Endothelial cell (in vitro differentiated cells): Measurements from ENCODE around the gene EFCAB11. TPM values are rescaled to one million over a fixed set of nuclear protein-coding genes. Genes with fewer than 3 reads are reported as not detected.
"Not testable (repeated sequence)": the region's sequence is repeated elsewhere in the genome, so short reads cannot be mapped to it uniquely, and the experiment has no call there.

ENCODE experiments used
- DNase-seq: peaks from one replicate; pipeline ENCODE4 v3.0.0; 2021; ENCODE audit warnings: low spot score
- H3K27ac Mint-ChIP-seq: one replicate; pipeline ENCODE4 v1.8.0; 2021; ENCODE audit warnings: mixed read lengths, inconsistent platforms; ENCODE audit not compliant: unreplicated experiment
- H3K27me3 Mint-ChIP-seq: one replicate; pipeline ENCODE4 v1.8.0; 2021; ENCODE audit warnings: mild to moderate bottlenecking, moderate library complexity, mixed read lengths, inconsistent platforms; ENCODE audit not compliant: unreplicated experiment
- H3K36me3 Mint-ChIP-seq: one replicate; pipeline ENCODE4 v1.8.0; 2021; ENCODE audit warnings: mild to moderate bottlenecking, low read depth, mixed read lengths, inconsistent platforms; ENCODE audit not compliant: unreplicated experiment
- H3K4me1 Mint-ChIP-seq: one replicate; pipeline ENCODE4 v1.8.0; 2021; ENCODE audit warnings: mild to moderate bottlenecking, mixed read lengths, inconsistent platforms; ENCODE audit not compliant: unreplicated experiment
- H3K4me3 Mint-ChIP-seq: one replicate; pipeline ENCODE4 v1.8.0; 2021; ENCODE audit warnings: mild to moderate bottlenecking, mixed read lengths, inconsistent platforms; ENCODE audit not compliant: unreplicated experiment
- H3K9me3 Mint-ChIP-seq: one replicate; pipeline ENCODE4 v1.8.0; 2021; ENCODE audit warnings: mixed read lengths, inconsistent platforms; ENCODE audit not compliant: unreplicated experiment
- total RNA-seq: library from RNA; stranded (reverse); fragmentation: NEBNext Ultra II Directional; extraction: Animal tissue kit (Norgen Biotek cat#: 25700); gene quantifications from one replicate; pipeline ENCODE4 v1.2.1, GENCODE V29; 2021; ENCODE audit not compliant: unreplicated experiment
- TF ChIP-seq, protein P1 (sequence below): fragments of 200-600 bp; sonication (generic); IDR thresholded peaks from one replicate; pipeline ENCODE4 v1.5.0; 2021; ENCODE audit warnings: antibody characterized with exemption; ENCODE audit not compliant: unreplicated experiment

Gene EFCAB11
- total RNA-seq, 1 donor from 2014 or later, result 15.2 TPM

DNA sequence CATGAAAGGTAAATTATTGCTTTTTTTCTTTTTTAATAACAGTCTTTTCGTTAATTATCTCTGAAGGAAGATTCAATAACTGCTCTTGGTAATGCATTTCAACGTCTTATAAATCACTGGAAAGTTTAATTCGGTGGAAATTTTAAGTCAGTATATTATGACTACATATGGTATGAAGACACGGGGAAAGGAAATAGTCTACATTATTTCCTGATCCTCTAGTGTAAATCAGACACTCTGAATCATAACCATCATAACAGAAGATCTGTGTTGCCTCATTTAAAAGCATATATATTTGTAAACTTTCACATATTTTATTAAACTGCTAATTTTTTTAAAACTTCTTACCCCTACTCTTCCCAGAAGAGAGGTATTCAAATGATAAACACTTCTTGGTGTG lies 53.7 kb downstream of the EFCAB11 start:
- Mint-ChIP-seq H3K36me3 (no peaks in the 10 kb centered on the region), H3K9me3 (no peaks in the 10 kb centered on the region), H3K27me3 (no peaks in the 10 kb centered on the region), H3K4me1 (peaks cover 2% of the 10 kb centered on the region), H3K4me3 (no peak overlapping the region), H3K27ac (no peak overlapping the region)
- DNase-seq, result no peak
- TF ChIP-seq, protein P1, sequence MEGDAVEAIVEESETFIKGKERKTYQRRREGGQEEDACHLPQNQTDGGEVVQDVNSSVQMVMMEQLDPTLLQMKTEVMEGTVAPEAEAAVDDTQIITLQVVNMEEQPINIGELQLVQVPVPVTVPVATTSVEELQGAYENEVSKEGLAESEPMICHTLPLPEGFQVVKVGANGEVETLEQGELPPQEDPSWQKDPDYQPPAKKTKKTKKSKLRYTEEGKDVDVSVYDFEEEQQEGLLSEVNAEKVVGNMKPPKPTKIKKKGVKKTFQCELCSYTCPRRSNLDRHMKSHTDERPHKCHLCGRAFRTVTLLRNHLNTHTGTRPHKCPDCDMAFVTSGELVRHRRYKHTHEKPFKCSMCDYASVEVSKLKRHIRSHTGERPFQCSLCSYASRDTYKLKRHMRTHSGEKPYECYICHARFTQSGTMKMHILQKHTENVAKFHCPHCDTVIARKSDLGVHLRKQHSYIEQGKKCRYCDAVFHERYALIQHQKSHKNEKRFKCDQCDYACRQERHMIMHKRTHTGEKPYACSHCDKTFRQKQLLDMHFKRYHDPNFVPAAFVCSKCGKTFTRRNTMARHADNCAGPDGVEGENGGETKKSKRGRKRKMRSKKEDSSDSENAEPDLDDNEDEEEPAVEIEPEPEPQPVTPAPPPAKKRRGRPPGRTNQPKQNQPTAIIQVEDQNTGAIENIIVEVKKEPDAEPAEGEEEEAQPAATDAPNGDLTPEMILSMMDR, result no peak

- TF ChIP-seq, protein P1, result peak; percentile 57
- Mint-ChIP-seq H3K36me3 (no peaks in the 10 kb centered on the region), H3K4me3 (no peak overlapping the region), H3K27me3 (no peaks in the 10 kb centered on the region), H3K9me3 (no peaks in the 10 kb centered on the region), H3K4me1 (peaks cover 2% of the 10 kb centered on the region), H3K27ac (no peak overlapping the region)
- peak; percentile 42 for DNase-seq
Measured at GRCh38 chr14:89899917-89900663, 54.4 kb downstream of the EFCAB11 start.

DNA sequence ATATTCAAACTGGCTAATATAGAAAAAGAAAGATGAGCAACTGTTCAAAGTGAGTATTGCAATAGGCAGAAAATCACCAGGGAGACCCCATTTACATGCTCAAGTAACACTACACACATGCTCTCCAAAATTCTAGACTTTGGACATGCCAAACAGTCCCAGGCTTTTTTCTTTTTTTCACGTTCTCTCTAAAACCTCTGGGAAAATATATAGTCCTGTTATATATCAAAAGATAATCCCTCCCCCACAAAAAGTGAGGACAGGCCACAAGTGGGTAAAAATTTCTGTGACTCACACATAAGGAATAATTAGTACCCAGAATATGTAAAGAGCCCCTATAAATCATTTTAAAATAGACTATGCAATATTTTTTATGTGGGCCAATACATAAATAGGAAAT lies 55.2 kb downstream of the EFCAB11 start:
- Mint-ChIP-seq H3K36me3 (no peaks in the 10 kb centered on the region), H3K4me3 (no peak overlapping the region), H3K27ac (no peak overlapping the region), H3K27me3 (no peaks in the 10 kb centered on the region), H3K9me3 (no peaks in the 10 kb centered on the region), H3K4me1 (peaks cover 2% of the 10 kb centered on the region)
- TF ChIP-seq, protein P1, result no peak
- no peak for DNase-seq

DNA sequence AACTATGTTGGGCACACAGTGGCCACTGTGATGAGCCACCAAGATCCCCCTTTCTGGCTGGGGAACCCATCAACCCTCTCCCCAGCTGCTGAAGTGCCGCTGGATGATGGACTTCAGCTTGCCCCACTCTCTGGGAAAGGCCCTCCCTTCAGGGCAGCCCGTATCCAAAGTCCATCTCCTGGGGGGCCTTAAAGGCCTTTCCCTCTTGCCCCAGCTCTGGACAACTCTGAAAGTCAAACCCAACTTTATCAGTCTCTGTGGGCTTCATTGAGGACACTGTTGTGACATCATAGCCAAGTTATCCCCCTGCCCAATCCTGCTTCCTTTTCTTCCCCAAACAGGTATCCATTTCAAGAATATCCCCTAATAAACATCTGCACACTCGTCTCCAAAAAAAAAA lies 61.1 kb downstream of the EFCAB11 start:
- H3K9me3 Mint-ChIP-seq, H3K4me3 Mint-ChIP-seq, H3K36me3 Mint-ChIP-seq: not testable (repeated sequence)

GRCh38 chr14:89892953-89893352 lies 61.6 kb downstream of the EFCAB11 start:
- no peak for DNase-seq
- Mint-ChIP-seq H3K9me3 (no peaks in the 10 kb centered on the region), H3K27ac (no peak overlapping the region), H3K4me3 (no peak overlapping the region), H3K27me3 (peaks cover 1% of the 10 kb centered on the region), H3K36me3 (peaks cover 10% of the 10 kb centered on the region), H3K4me1 (no peaks in the 10 kb centered on the region)
- TF ChIP-seq, protein P1, result no peak

More for the DNA sequence above, 61.1 kb downstream of the EFCAB11 start:
- DNase-seq, H3K27ac Mint-ChIP-seq, H3K27me3 Mint-ChIP-seq, H3K4me1 Mint-ChIP-seq: not testable (repeated sequence)

DNA sequence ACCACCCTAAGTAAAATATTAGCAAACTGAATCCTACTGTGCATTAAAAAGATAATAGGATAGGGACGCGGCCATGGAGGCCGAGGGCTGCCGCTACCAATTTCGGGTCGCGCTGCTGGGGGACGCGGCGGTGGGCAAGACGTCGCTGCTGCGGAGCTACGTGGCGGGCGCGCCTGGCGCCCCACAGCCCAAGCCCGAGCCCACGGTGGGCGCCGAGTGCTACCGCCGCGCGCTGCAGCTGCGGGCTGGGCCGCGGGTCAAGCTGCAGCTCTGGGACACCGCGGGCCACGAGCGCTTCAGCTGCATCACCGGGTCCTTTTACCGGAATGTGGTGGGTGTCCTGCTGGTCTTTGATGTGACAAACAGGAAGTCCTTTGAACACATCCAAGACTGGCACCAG lies 62.8 kb downstream of the EFCAB11 start:
- not testable (repeated sequence) for H3K27ac Mint-ChIP-seq, H3K27me3 Mint-ChIP-seq, H3K9me3 Mint-ChIP-seq, H3K4me3 Mint-ChIP-seq, H3K4me1 Mint-ChIP-seq, DNase-seq
- H3K36me3 Mint-ChIP-seq, result peaks cover 10% of the 10 kb centered on the region
